ENCODE data around the gene ARHGEF19.

The ARHGEF19 gene

GRCh38 chr1:16207318-16208269 is 4.9 kb downstream of the ARHGEF19 start:
- H3K27ac ChIP-seq (ENCODE audit: low read depth, low read length) = no peak overlapping the region
- no peaks in the 10 kb centered on the region for H3K36me3 ChIP-seq (ENCODE audit: control insufficient read depth, low read length)
- H3K4me3 ChIP-seq (ENCODE audit: low read length) = peak overlapping the region; percentile 71
- no peaks in the 10 kb centered on the region for H3F3A ChIP-seq (ENCODE audit: control insufficient read depth, insufficient read depth)
- peaks cover 18% of the 10 kb centered on the region for H3K27me3 ChIP-seq (ENCODE audit: control insufficient read depth, low read length)
- H3K4me2 ChIP-seq (ENCODE audit: low read length) = peak overlapping the region; percentile 63
- H3K4me1 ChIP-seq (ENCODE audit: control insufficient read depth, low read length) = peaks cover 11% of the 10 kb centered on the region
- H4K20me1 ChIP-seq (ENCODE audit: control insufficient read depth, insufficient read depth, low read depth, low read length) = no peaks in the 10 kb centered on the region
- H3K9me2 ChIP-seq (replicated peaks; ENCODE audit: control insufficient read depth, low read length) = no peaks in the 10 kb centered on the region
- no peak for TF ChIP-seq EZH2phosphoT487 (IDR thresholded peaks at IDR 0.05; ENCODE audit: borderline replicate concordance, low read length)
- no peaks in the 10 kb centered on the region for H3K79me2 ChIP-seq (ENCODE audit: control insufficient read depth, low read length)
- H3K9me3 ChIP-seq (ENCODE audit: control insufficient read depth, insufficient read depth, low read length) = no peaks in the 10 kb centered on the region

DNA sequence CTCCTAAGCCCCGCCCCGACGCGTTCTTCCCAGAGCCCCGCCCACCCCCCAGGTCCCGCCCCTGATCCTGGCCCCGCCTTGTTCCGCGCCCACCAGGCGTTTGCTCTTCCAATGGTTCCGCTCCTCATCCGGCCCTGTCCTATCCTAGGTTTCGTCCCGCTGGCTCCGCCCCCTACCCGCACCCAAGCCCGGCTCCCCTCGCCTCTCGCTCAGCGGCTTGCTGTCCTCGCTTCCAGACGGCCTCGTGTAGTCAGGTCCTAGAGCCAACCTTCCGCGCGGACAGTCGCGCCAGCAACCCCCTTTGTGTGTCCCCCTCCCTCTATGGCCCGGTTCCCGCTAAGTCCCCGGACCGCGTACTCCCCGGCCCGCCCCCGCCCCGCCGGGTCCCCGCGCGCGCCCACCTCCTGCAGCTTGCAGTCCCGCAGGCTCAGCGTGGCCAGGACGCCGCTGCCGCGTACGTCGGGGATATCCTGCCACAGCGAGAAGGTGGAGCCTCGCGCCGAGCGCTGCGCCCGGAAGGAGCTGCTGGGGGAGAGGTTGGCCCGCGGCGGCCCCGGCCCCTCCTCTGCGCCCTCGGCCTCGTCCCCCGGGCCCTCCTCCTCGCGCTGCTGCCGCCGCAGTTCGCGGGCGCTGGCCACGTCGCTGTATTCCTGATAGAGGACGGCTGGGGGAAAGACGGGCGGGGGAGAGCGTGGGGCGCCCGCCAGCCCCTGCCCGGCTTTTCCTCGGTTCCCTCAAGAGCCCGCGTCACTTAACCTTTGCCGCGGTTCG is 5.7 kb downstream of the ARHGEF19 start:
- Histone ChIP-seq H3K4me1 (ENCODE audit: control insufficient read depth, low read length) (peaks cover 11% of the 10 kb centered on the region), H3K79me2 (ENCODE audit: control insufficient read depth, low read length) (no peaks in the 10 kb centered on the region), H4K20me1 (ENCODE audit: control insufficient read depth, insufficient read depth, low read depth, low read length) (no peaks in the 10 kb centered on the region), H3K9me3 (ENCODE audit: control insufficient read depth, insufficient read depth, low read length) (no peaks in the 10 kb centered on the region), H3K9me2 (replicated peaks; ENCODE audit: control insufficient read depth, low read length) (no peaks in the 10 kb centered on the region), H3K27me3 (ENCODE audit: control insufficient read depth, low read length) (peaks cover 10% of the 10 kb centered on the region; the same call in 1 of the 2 replicates), H3K36me3 (ENCODE audit: control insufficient read depth, low read length) (no peaks in the 10 kb centered on the region), H3K27ac (ENCODE audit: low read depth, low read length) (peak overlapping the region; percentile 48), H3K4me2 (ENCODE audit: low read length) (peak overlapping the region; percentile 63), H3F3A (ENCODE audit: control insufficient read depth, insufficient read depth) (no peaks in the 10 kb centered on the region), H3K4me3 (ENCODE audit: low read length) (peak overlapping the region; percentile 71)
- TF ChIP-seq, protein P1, sequence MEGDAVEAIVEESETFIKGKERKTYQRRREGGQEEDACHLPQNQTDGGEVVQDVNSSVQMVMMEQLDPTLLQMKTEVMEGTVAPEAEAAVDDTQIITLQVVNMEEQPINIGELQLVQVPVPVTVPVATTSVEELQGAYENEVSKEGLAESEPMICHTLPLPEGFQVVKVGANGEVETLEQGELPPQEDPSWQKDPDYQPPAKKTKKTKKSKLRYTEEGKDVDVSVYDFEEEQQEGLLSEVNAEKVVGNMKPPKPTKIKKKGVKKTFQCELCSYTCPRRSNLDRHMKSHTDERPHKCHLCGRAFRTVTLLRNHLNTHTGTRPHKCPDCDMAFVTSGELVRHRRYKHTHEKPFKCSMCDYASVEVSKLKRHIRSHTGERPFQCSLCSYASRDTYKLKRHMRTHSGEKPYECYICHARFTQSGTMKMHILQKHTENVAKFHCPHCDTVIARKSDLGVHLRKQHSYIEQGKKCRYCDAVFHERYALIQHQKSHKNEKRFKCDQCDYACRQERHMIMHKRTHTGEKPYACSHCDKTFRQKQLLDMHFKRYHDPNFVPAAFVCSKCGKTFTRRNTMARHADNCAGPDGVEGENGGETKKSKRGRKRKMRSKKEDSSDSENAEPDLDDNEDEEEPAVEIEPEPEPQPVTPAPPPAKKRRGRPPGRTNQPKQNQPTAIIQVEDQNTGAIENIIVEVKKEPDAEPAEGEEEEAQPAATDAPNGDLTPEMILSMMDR (IDR thresholded peaks at IDR 0.05; ENCODE audit: low read depth, low read length, poor library complexity, severe bottlenecking) = no peak
- TF ChIP-seq EZH2phosphoT487 (IDR thresholded peaks at IDR 0.05; ENCODE audit: borderline replicate concordance, low read length) = no peak

- H3K27ac ChIP-seq (ENCODE audit: low read depth, low read length) = no peak overlapping the region
- no peaks in the 10 kb centered on the region for H3K9me3 ChIP-seq (ENCODE audit: control insufficient read depth, insufficient read depth, low read length)
- H3K36me3 ChIP-seq (ENCODE audit: control insufficient read depth, low read length) = no peaks in the 10 kb centered on the region
Observed at GRCh38 chr1:16205891-16206546, 6.4 kb downstream of the ARHGEF19 start.

More at GRCh38 chr1:16205891-16206546, 6.4 kb downstream of the ARHGEF19 start:
- Histone ChIP-seq H3K9me2 (replicated peaks; ENCODE audit: control insufficient read depth, low read length) (no peaks in the 10 kb centered on the region), H3K4me3 (ENCODE audit: low read length) (peak overlapping the region; percentile 69), H3F3A (ENCODE audit: control insufficient read depth, insufficient read depth) (no peaks in the 10 kb centered on the region), H3K4me1 (ENCODE audit: control insufficient read depth, low read length) (peaks cover 11% of the 10 kb centered on the region), H4K20me1 (ENCODE audit: control insufficient read depth, insufficient read depth, low read depth, low read length) (no peaks in the 10 kb centered on the region), H3K27me3 (ENCODE audit: control insufficient read depth, low read length) (0 out of 2 replicates have a peak, but pooled peaks cover 6% of the 10 kb centered on the region), H3K79me2 (ENCODE audit: control insufficient read depth, low read length) (no peaks in the 10 kb centered on the region), H3K4me2 (ENCODE audit: low read length) (peak overlapping the region; percentile 63)
- no peak for TF ChIP-seq EZH2phosphoT487 (IDR thresholded peaks at IDR 0.05; ENCODE audit: borderline replicate concordance, low read length)
- TF ChIP-seq, protein P1 (IDR thresholded peaks at IDR 0.05; ENCODE audit: low read depth, low read length, poor library complexity, severe bottlenecking) = no peak

Measured in DOHH2 (cell line).